Endothelial cell (in vitro differentiated cells): ENCODE data around the gene MACROD2. TPM values are rescaled to one million over a fixed set of nuclear protein-coding genes. Genes with fewer than 3 reads are reported as not detected.

Experiments
- DNase-seq: peaks from one replicate; pipeline ENCODE4 v3.0.0; 2021; ENCODE audit warnings: low spot score
- H3K27ac Mint-ChIP-seq: one replicate; pipeline ENCODE4 v1.8.0; 2021; ENCODE audit warnings: mixed read lengths, inconsistent platforms; ENCODE audit not compliant: unreplicated experiment
- H3K27me3 Mint-ChIP-seq: one replicate; pipeline ENCODE4 v1.8.0; 2021; ENCODE audit warnings: mild to moderate bottlenecking, moderate library complexity, mixed read lengths, inconsistent platforms; ENCODE audit not compliant: unreplicated experiment
- H3K36me3 Mint-ChIP-seq: one replicate; pipeline ENCODE4 v1.8.0; 2021; ENCODE audit warnings: mild to moderate bottlenecking, low read depth, mixed read lengths, inconsistent platforms; ENCODE audit not compliant: unreplicated experiment
- H3K4me1 Mint-ChIP-seq: one replicate; pipeline ENCODE4 v1.8.0; 2021; ENCODE audit warnings: mild to moderate bottlenecking, mixed read lengths, inconsistent platforms; ENCODE audit not compliant: unreplicated experiment
- H3K4me3 Mint-ChIP-seq: one replicate; pipeline ENCODE4 v1.8.0; 2021; ENCODE audit warnings: mild to moderate bottlenecking, mixed read lengths, inconsistent platforms; ENCODE audit not compliant: unreplicated experiment
- H3K9me3 Mint-ChIP-seq: one replicate; pipeline ENCODE4 v1.8.0; 2021; ENCODE audit warnings: mixed read lengths, inconsistent platforms; ENCODE audit not compliant: unreplicated experiment
- total RNA-seq: library from RNA; stranded (reverse); fragmentation: NEBNext Ultra II Directional; extraction: Animal tissue kit (Norgen Biotek cat#: 25700); gene quantifications from one replicate; pipeline ENCODE4 v1.2.1, GENCODE V29; 2021; ENCODE audit not compliant: unreplicated experiment
- TF ChIP-seq, protein P1 (sequence below): fragments of 200-600 bp; sonication (generic); IDR thresholded peaks from one replicate; pipeline ENCODE4 v1.5.0; 2021; ENCODE audit warnings: antibody characterized with exemption; ENCODE audit not compliant: unreplicated experiment

The MACROD2 gene
- total RNA-seq, 1 donor from 2014 or later = 6.4 TPM

DNA sequence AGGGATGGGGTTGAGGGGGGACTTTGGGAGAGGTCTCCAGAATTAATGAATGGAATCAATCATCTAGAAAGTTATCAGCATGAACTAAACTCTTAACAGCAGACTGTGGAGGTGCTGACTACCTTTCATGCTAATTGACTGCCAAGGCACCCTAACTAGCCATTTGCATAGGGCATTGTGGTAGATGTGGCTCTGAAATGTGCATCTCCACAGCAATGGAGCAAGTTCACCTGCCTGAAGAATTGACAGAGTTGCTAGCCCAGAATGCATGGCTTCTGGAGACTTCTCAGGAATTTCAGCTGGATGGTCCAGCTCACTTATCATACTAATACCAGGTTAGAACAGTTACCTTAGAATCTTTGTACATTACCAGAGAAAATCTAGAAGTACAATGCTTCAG lies 1832.3 kb downstream of the MACROD2 start:
- Mint-ChIP-seq H3K4me3 (no peak overlapping the region), H3K27ac (no peak overlapping the region), H3K4me1 (no peaks in the 10 kb centered on the region), H3K27me3 (no peaks in the 10 kb centered on the region), H3K9me3 (no peaks in the 10 kb centered on the region), H3K36me3 (no peaks in the 10 kb centered on the region)
- no peak for DNase-seq
- TF ChIP-seq, protein P1, sequence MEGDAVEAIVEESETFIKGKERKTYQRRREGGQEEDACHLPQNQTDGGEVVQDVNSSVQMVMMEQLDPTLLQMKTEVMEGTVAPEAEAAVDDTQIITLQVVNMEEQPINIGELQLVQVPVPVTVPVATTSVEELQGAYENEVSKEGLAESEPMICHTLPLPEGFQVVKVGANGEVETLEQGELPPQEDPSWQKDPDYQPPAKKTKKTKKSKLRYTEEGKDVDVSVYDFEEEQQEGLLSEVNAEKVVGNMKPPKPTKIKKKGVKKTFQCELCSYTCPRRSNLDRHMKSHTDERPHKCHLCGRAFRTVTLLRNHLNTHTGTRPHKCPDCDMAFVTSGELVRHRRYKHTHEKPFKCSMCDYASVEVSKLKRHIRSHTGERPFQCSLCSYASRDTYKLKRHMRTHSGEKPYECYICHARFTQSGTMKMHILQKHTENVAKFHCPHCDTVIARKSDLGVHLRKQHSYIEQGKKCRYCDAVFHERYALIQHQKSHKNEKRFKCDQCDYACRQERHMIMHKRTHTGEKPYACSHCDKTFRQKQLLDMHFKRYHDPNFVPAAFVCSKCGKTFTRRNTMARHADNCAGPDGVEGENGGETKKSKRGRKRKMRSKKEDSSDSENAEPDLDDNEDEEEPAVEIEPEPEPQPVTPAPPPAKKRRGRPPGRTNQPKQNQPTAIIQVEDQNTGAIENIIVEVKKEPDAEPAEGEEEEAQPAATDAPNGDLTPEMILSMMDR = no peak

DNA sequence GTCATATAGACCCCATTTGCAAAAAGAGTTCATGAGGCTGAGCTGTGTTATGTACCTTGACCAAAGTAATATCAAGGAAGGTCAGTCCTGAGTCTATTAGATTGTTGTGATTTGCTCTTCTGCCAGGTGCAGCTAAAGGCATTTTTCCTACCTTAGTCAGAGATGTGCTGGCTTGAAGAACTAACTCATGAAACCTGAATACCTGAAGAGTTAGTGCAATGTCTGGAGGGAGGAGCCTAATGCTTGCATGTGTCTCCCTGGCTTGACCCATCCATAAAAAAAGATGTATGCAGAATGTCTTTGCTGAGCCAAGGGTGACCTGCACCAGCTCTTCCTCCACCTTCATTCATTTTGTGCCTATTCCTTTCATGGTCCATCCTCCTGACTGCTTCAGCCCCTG lies 1835.9 kb downstream of the MACROD2 start:
- H3K9me3 Mint-ChIP-seq = no peaks in the 10 kb centered on the region
- TF ChIP-seq, protein P1 = no peak
- DNase-seq = no peak
- no peaks in the 10 kb centered on the region for H3K36me3 Mint-ChIP-seq
- H3K27ac Mint-ChIP-seq = no peak overlapping the region
- no peaks in the 10 kb centered on the region for H3K4me1 Mint-ChIP-seq
- H3K4me3 Mint-ChIP-seq = no peak overlapping the region
- no peaks in the 10 kb centered on the region for H3K27me3 Mint-ChIP-seq

DNA sequence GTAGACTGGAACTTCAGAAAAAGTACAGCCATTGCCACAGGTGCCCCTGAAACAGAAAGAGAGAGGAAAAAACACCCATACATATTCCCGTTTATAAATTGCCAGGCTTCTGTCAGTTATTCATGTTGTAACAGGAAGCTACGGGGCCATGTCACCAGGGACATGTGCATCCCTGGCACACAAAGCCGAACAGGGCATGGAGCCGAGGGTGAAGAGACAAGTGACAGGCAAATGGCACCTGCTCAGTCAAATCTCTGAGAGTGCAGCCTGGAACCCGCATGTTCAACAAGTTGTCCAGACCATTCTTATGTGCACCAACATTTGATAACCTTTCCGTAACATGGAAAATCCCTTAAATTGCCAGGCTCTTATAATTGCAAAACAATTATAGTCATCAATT lies 1837.2 kb downstream of the MACROD2 start:
- Mint-ChIP-seq H3K4me1 (no peaks in the 10 kb centered on the region), H3K9me3 (no peaks in the 10 kb centered on the region), H3K36me3 (no peaks in the 10 kb centered on the region), H3K27me3 (no peaks in the 10 kb centered on the region), H3K27ac (no peak overlapping the region), H3K4me3 (no peak overlapping the region)
- TF ChIP-seq, protein P1 = no peak
- DNase-seq = no peak

DNA sequence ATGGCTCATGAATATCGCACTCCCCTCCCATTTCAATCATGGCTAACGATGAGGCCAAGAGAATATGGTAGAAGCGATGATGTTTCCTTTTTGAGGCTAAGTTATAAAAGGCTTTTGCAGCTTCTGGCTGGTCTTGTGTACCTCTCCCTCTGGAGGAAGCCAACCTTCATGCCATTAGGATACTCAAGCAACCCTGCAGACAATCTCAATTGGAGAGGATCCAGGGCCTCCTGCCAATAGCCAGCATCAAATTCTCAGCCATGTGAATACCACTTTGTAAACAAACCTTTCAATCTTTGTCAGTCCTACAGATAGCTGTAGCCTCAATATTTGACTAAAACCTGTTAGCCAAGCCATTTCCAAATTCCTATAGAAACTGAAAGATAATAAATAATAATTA lies 1839.5 kb downstream of the MACROD2 start:
- H3K27ac Mint-ChIP-seq = no peak overlapping the region
- H3K4me1 Mint-ChIP-seq = no peaks in the 10 kb centered on the region
- H3K27me3 Mint-ChIP-seq = no peaks in the 10 kb centered on the region
- no peak for DNase-seq
- no peaks in the 10 kb centered on the region for H3K9me3 Mint-ChIP-seq
- H3K4me3 Mint-ChIP-seq = no peak overlapping the region
- TF ChIP-seq, protein P1 = no peak
- no peaks in the 10 kb centered on the region for H3K36me3 Mint-ChIP-seq

DNA sequence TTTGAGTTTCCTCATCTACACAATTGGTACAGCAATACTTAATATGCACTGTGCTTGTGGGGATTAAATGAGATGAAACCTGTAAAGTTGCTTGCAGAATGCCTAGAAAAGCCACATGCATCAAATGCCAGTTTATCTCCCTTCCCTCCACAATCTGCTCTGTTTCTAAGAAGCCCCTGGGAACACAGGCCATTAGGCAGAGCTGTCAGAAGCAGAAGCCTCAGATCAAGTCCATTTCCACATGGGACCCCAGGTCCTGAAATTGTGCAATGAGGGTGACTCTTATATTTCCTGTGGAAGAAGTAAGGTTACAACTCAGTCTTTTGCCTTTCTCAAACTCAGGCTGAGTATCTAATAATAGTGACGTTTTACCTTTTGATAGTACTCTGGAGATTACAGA lies 1840.5 kb downstream of the MACROD2 start:
- Mint-ChIP-seq H3K4me3 (no peak overlapping the region), H3K4me1 (no peaks in the 10 kb centered on the region), H3K27me3 (no peaks in the 10 kb centered on the region), H3K27ac (no peak overlapping the region), H3K36me3 (no peaks in the 10 kb centered on the region), H3K9me3 (no peaks in the 10 kb centered on the region)
- TF ChIP-seq, protein P1 = no peak
- DNase-seq = no peak
